WI38 (cell line): ENCODE measurements around the gene LIG1.

Experiments used
- H3K4me3 ChIP-seq: 2 replicates; pipeline ENCODE4 v1.5.1; 2011; ENCODE audit warnings: low read depth, mild to moderate bottlenecking, control low read depth, low read length
- CTCF ChIP-seq: IDR thresholded peaks from 2 replicates; pipeline ENCODE4 v1.5.1; 2012; ENCODE audit warnings: low read depth, mild to moderate bottlenecking, control low read depth, low read length

The LIG1 gene

GRCh38 chr19:48192750-48193149 lies 22.6 kb upstream of the LIG1 start:
- no peak overlapping the region for H3K4me3 ChIP-seq
- no peak for TF ChIP-seq CTCF

GRCh38 chr19:48190885-48191284 lies 20.7 kb upstream of the LIG1 start:
- H3K4me3 ChIP-seq, result no peak overlapping the region
- no peak for TF ChIP-seq CTCF

GRCh38 chr19:48190288-48190884 lies 20.2 kb upstream of the LIG1 start:
- TF ChIP-seq CTCF, result no peak
- no peak overlapping the region for H3K4me3 ChIP-seq

GRCh38 chr19:48186541-48186991 lies 16.4 kb upstream of the LIG1 start:
- no peak overlapping the region for H3K4me3 ChIP-seq
- TF ChIP-seq CTCF, result no peak

- TF ChIP-seq CTCF, result no peak
- no peak overlapping the region for H3K4me3 ChIP-seq
Observed at GRCh38 chr19:48186015-48186414, 15.9 kb upstream of the LIG1 start.

GRCh38 chr19:48183356-48183755 lies 13.2 kb upstream of the LIG1 start:
- no peak overlapping the region for H3K4me3 ChIP-seq
- no peak for TF ChIP-seq CTCF

GRCh38 chr19:48182434-48182833 lies 12.3 kb upstream of the LIG1 start:
- no peak for TF ChIP-seq CTCF

More at GRCh38 chr19:48182434-48182833, 12.3 kb upstream of the LIG1 start:
- H3K4me3 ChIP-seq, result no peak overlapping the region
